OCI-M2 (cell line): Measurements from ENCODE around the gene UBASH3B.

ENCODE experiments used
- DNase-seq: peaks from one replicate; lab custom pipeline; 2025; ENCODE audit not compliant: unreplicated experiment; lab: John Stamatoyannopoulos, UW

The UBASH3B gene

GRCh38 chr11:122646549-122647340 is 8.8 kb upstream of the UBASH3B start:
- DNase-seq: no peak

GRCh38 chr11:122647736-122648275 is 7.7 kb upstream of the UBASH3B start:
- DNase-seq: no peak

- no peak for DNase-seq
Measured at GRCh38 chr11:122649116-122649515, 6.4 kb upstream of the UBASH3B start.

- DNase-seq: no peak
Measured at GRCh38 chr11:122650619-122651018, 4.9 kb upstream of the UBASH3B start.

GRCh38 chr11:122652495-122652894 is 3.0 kb upstream of the UBASH3B start:
- DNase-seq: no peak

- no peak for DNase-seq
Measured at GRCh38 chr11:122653916-122654585, 1.5 kb upstream of the UBASH3B start.

- DNase-seq: no peak
Measured at GRCh38 chr11:122656073-122656630, 630 bp downstream of the UBASH3B start.

GRCh38 chr11:122656631-122657101 is 1.1 kb downstream of the UBASH3B start:
- DNase-seq: no peak

GRCh38 chr11:122659676-122660554 is 4.4 kb downstream of the UBASH3B start:
- no peak for DNase-seq

- no peak for DNase-seq
Measured at GRCh38 chr11:122661182-122661945, 5.8 kb downstream of the UBASH3B start.

GRCh38 chr11:122663056-122663740 is 7.7 kb downstream of the UBASH3B start:
- DNase-seq: no peak

- DNase-seq: no peak
Measured at GRCh38 chr11:122663764-122664163, 8.2 kb downstream of the UBASH3B start.

GRCh38 chr11:122664188-122664587 is 8.7 kb downstream of the UBASH3B start:
- DNase-seq: no peak

- no peak for DNase-seq
Measured at GRCh38 chr11:122665861-122666260, 10.3 kb downstream of the UBASH3B start.

- no peak for DNase-seq
Measured at GRCh38 chr11:122666743-122667142, 11.2 kb downstream of the UBASH3B start.

- DNase-seq: no peak
Measured at GRCh38 chr11:122668562-122669090, 13.1 kb downstream of the UBASH3B start.

GRCh38 chr11:122670131-122670530 is 14.6 kb downstream of the UBASH3B start:
- no peak for DNase-seq

GRCh38 chr11:122671400-122671891 is 15.9 kb downstream of the UBASH3B start:
- no peak for DNase-seq

- no peak for DNase-seq
Measured at GRCh38 chr11:122672892-122673291, 17.4 kb downstream of the UBASH3B start.
